HEK293 (cell line): Measurements from ENCODE around the gene ATMIN.
A peak's percentile ranks its signal among the peaks of the same experiment; 100 is the strongest.

Experiments
- GFI1B ChIP-seq: fragments of 450-650 bp; formaldehyde crosslinking; IDR thresholded peaks from 2 replicates; pipeline ENCODE4 v1.5.1; 2016; ENCODE audit warnings: missing biosample characterization, missing genetic modification characterization
- GLI2 ChIP-seq: fragments of 450-650 bp; formaldehyde crosslinking; IDR thresholded peaks from 2 replicates; pipeline ENCODE4; 2017; ENCODE audit warnings: missing biosample characterization, missing genetic modification characterization, low read depth, borderline replicate concordance
- GLI4 ChIP-seq: fragments of 450-650 bp; formaldehyde crosslinking; IDR thresholded peaks from 2 replicates; pipeline ENCODE4 v1.5.1; 2016; ENCODE audit warnings: missing biosample characterization, missing genetic modification characterization
- HIC1 ChIP-seq: fragments of 450-650 bp; formaldehyde crosslinking; IDR thresholded peaks from 2 replicates; pipeline ENCODE4 v1.5.1; 2016; ENCODE audit warnings: missing biosample characterization, missing genetic modification characterization
- KLF16 ChIP-seq: fragments of 450-650 bp; formaldehyde crosslinking; IDR thresholded peaks from 2 replicates; pipeline ENCODE4 v1.5.1; 2017; ENCODE audit warnings: missing biosample characterization, missing genetic modification characterization
- KLF9 ChIP-seq: fragments of 450-650 bp; formaldehyde crosslinking; IDR thresholded peaks from 2 replicates; pipeline ENCODE4 v1.5.1; 2016; ENCODE audit warnings: missing biosample characterization, missing genetic modification characterization, low read depth
- OSR2 ChIP-seq: fragments of 450-650 bp; formaldehyde crosslinking; IDR thresholded peaks from 2 replicates; pipeline ENCODE4 v1.5.1; 2016; ENCODE audit warnings: missing biosample characterization, missing genetic modification characterization
- PRDM10 ChIP-seq: fragments of 450-650 bp; formaldehyde crosslinking; IDR thresholded peaks from 2 replicates; pipeline ENCODE4 v1.5.1; 2016; ENCODE audit warnings: missing biosample characterization, missing genetic modification characterization
- SCRT2 ChIP-seq: fragments of 450-650 bp; formaldehyde crosslinking; IDR thresholded peaks from 2 replicates; pipeline ENCODE4 v1.5.1; 2016; ENCODE audit warnings: missing biosample characterization, missing genetic modification characterization
- SP3 ChIP-seq: fragments of 450-650 bp; formaldehyde crosslinking; IDR thresholded peaks from 2 replicates; pipeline ENCODE4 v1.5.1; 2016; ENCODE audit warnings: missing biosample characterization, missing genetic modification characterization
- TRIM28 ChIP-seq: IDR thresholded peaks from 2 replicates; pipeline ENCODE4 v1.6.1; 2011; ENCODE audit warnings: low read length, control low read depth, borderline replicate concordance
- ZBTB1 ChIP-seq: fragments of 450-650 bp; formaldehyde crosslinking; IDR thresholded peaks from 2 replicates; pipeline ENCODE4 v1.5.1; 2016; ENCODE audit warnings: missing biosample characterization, missing genetic modification characterization
- ZIC2 ChIP-seq: fragments of 450-650 bp; formaldehyde crosslinking; IDR thresholded peaks from 2 replicates; pipeline ENCODE4 v1.5.1; 2016; ENCODE audit warnings: missing biosample characterization, missing genetic modification characterization
- ZNF10 ChIP-seq: fragments of 450-650 bp; formaldehyde crosslinking; IDR thresholded peaks from 2 replicates; pipeline ENCODE4 v1.5.1; 2017; ENCODE audit warnings: missing biosample characterization, missing genetic modification characterization
- ZNF140 ChIP-seq: fragments of 450-650 bp; formaldehyde crosslinking; IDR thresholded peaks from 2 replicates; pipeline ENCODE4 v1.5.1; 2016; ENCODE audit warnings: missing biosample characterization, missing genetic modification characterization
- ZNF239 ChIP-seq: fragments of 450-650 bp; formaldehyde crosslinking; IDR thresholded peaks from 2 replicates; pipeline ENCODE4 v1.5.1; 2016; ENCODE audit warnings: missing biosample characterization, missing genetic modification characterization
- ZNF24 ChIP-seq: fragments of 450-650 bp; formaldehyde crosslinking; IDR thresholded peaks from 2 replicates; pipeline ENCODE4 v1.5.1; 2016; ENCODE audit warnings: missing biosample characterization, missing genetic modification characterization
- ZNF292 ChIP-seq: fragments of 450-650 bp; formaldehyde crosslinking; IDR thresholded peaks from 2 replicates; pipeline ENCODE4 v1.5.1; 2016; ENCODE audit warnings: low read depth, missing biosample characterization, missing genetic modification characterization, borderline replicate concordance
- ZNF416 ChIP-seq: fragments of 450-650 bp; formaldehyde crosslinking; IDR thresholded peaks from 2 replicates; pipeline ENCODE4 v1.5.1; 2016; ENCODE audit warnings: missing biosample characterization, missing genetic modification characterization
- ZNF530 ChIP-seq: fragments of 450-650 bp; formaldehyde crosslinking; IDR thresholded peaks from 2 replicates; pipeline ENCODE4 v1.5.1; 2016; ENCODE audit warnings: low read depth, missing biosample characterization, missing genetic modification characterization
- ZNF596 ChIP-seq: fragments of 450-650 bp; IDR thresholded peaks from 2 replicates; pipeline ENCODE4 v1.5.0; 2018; ENCODE audit warnings: missing biosample characterization, mild to moderate bottlenecking, missing genetic modification characterization, moderate library complexity
- ZSCAN23 ChIP-seq: fragments of 450-650 bp; formaldehyde crosslinking; IDR thresholded peaks from 2 replicates; pipeline ENCODE4 v1.5.1; 2016; ENCODE audit warnings: missing biosample characterization, missing genetic modification characterization
- TF ChIP-seq, protein P1 (sequence below): fragments of 450-650 bp; IDR thresholded peaks from 2 replicates; pipeline ENCODE4 v1.5.1; 2018; ENCODE audit warnings: missing biosample characterization, missing genetic modification characterization
- TF ChIP-seq, protein P2 (sequence below): fragments of 450-650 bp; formaldehyde crosslinking; IDR thresholded peaks from 2 replicates; pipeline ENCODE4 v1.5.1; 2017; ENCODE audit warnings: missing biosample characterization, missing genetic modification characterization
- TF ChIP-seq, protein P3 (sequence below): fragments of 450-650 bp; formaldehyde crosslinking; conservative IDR thresholded peaks from 2 replicates; pipeline ENCODE4 v1.5.1; 2016; ENCODE audit warnings: low read depth, missing biosample characterization, missing genetic modification characterization

The ATMIN gene

DNA sequence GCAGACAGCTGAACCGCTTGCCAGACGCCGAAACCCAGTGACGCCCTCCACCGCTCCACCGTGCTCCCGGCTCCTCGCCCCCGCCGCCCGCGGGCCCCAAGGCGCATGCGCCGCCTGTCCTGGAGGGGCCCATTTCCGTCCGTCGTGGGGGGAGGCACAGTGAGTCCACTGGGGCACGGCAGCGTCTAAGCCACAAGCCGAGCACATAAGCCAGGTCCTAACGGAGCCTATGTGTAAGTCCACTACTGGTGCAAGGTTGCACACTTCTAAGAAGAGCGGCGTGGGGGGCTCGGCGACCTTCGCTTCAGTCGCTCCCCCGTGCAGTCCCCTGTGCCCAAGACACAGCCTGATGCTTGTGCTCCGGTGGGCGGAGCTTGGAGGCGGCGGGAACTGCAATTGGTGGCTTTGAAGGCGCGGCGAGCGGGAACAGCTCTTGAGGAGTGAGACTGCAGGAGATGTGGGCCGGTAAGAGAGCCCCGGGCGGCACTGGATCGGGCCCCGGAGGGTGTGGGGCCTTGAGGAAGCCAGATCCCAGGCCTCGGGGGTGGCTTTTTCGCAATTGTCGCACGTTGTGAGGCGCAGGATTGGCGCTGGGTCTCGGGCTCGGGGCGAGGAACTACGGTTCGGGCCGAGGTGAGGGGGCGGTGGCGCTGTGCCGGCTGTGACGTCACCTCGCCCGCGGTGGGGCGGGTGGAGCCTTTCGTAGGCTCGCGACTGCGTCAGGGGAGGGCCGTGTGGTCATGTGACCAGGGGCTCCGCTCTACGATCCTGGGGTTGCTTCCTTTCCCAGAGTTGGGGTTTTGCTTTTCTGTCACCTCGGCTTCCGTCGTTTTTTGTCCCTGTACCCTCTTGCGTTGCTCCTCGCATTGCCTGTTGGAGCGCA is 28.6 kb upstream of the ATMIN start, which contains the start of the genes CENPN and CMC2 (continued):
- peak; percentile 100 for TF ChIP-seq PRDM10 (tag by site-specific recombination)
- TF ChIP-seq ZBTB1 (tag by site-specific recombination) = no peak
- TF ChIP-seq SP3 (tag by site-specific recombination) = peak; percentile 89
- TF ChIP-seq OSR2 (tag by site-specific recombination) = no peak
- peak; percentile 53; the same call in 1 of the 2 replicates for TF ChIP-seq ZNF24 (tag by site-specific recombination)
- TF ChIP-seq KLF9 (tag by site-specific recombination) = peak; percentile 89
- TF ChIP-seq, protein P1, sequence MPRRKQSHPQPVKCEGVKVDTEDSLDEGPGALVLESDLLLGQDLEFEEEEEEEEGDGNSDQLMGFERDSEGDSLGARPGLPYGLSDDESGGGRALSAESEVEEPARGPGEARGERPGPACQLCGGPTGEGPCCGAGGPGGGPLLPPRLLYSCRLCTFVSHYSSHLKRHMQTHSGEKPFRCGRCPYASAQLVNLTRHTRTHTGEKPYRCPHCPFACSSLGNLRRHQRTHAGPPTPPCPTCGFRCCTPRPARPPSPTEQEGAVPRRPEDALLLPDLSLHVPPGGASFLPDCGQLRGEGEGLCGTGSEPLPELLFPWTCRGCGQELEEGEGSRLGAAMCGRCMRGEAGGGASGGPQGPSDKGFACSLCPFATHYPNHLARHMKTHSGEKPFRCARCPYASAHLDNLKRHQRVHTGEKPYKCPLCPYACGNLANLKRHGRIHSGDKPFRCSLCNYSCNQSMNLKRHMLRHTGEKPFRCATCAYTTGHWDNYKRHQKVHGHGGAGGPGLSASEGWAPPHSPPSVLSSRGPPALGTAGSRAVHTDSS (tag by site-specific recombination) = no peak
- TF ChIP-seq, protein P2, sequence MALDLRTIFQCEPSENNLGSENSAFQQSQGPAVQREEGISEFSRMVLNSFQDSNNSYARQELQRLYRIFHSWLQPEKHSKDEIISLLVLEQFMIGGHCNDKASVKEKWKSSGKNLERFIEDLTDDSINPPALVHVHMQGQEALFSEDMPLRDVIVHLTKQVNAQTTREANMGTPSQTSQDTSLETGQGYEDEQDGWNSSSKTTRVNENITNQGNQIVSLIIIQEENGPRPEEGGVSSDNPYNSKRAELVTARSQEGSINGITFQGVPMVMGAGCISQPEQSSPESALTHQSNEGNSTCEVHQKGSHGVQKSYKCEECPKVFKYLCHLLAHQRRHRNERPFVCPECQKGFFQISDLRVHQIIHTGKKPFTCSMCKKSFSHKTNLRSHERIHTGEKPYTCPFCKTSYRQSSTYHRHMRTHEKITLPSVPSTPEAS (tag by site-specific recombination) = 0 out of 2 replicates have a peak, but pooled peaks have one; percentile 31
- no peak for TF ChIP-seq ZNF140
- peak; percentile 60; the same call in 1 of the 2 replicates for TF ChIP-seq ZSCAN23 (tag by site-specific recombination)
- TF ChIP-seq, protein P3, sequence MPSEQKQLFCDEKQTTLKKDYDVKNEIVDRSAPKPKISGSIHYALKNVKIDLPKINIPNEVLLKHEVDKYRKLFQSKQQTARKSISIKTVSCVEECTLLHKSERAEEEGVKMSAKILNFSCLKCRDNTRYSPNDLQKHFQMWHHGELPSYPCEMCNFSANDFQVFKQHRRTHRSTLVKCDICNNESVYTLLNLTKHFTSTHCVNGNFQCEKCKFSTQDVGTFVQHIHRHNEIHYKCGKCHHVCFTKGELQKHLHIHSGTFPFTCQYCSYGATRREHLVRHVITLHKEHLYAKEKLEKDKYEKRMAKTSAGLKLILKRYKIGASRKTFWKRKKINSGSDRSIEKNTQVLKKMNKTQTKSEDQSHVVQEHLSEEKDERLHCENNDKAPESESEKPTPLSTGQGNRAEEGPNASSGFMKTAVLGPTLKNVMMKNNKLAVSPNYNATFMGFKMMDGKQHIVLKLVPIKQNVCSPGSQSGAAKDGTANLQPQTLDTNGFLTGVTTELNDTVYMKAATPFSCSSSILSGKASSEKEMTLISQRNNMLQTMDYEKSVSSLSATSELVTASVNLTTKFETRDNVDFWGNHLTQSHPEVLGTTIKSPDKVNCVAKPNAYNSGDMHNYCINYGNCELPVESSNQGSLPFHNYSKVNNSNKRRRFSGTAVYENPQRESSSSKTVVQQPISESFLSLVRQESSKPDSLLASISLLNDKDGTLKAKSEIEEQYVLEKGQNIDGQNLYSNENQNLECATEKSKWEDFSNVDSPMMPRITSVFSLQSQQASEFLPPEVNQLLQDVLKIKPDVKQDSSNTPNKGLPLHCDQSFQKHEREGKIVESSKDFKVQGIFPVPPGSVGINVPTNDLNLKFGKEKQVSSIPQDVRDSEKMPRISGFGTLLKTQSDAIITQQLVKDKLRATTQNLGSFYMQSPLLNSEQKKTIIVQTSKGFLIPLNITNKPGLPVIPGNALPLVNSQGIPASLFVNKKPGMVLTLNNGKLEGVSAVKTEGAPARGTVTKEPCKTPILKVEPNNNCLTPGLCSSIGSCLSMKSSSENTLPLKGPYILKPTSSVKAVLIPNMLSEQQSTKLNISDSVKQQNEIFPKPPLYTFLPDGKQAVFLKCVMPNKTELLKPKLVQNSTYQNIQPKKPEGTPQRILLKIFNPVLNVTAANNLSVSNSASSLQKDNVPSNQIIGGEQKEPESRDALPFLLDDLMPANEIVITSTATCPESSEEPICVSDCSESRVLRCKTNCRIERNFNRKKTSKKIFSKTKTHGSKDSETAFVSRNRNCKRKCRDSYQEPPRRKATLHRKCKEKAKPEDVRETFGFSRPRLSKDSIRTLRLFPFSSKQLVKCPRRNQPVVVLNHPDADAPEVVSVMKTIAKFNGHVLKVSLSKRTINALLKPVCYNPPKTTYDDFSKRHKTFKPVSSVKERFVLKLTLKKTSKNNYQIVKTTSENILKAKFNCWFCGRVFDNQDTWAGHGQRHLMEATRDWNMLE = no peak; the same call in 1 of the 2 replicates
- no peak for TF ChIP-seq ZNF292 (tag by site-specific recombination)
- TF ChIP-seq KLF16 (tag by site-specific recombination) = peak; percentile 81
- no peak for TF ChIP-seq GLI2 (tag by site-specific recombination)
- no peak for TF ChIP-seq GFI1B (tag by site-specific recombination)
- TF ChIP-seq ZNF416 (tag by site-specific recombination) = no peak
- no peak for TF ChIP-seq ZNF596 (tag by site-specific recombination)
- no peak for TF ChIP-seq ZNF239 (tag by site-specific recombination)
- TF ChIP-seq GLI4 (tag by site-specific recombination) = no peak
- peak; percentile 49; the same call in 1 of the 2 replicates for TF ChIP-seq HIC1 (tag by site-specific recombination)
- peak; percentile 66; the same call in 1 of the 2 replicates for TF ChIP-seq ZNF10 (tag by site-specific recombination)
- 0 out of 2 replicates have a peak, but pooled peaks have one; percentile 30 for TF ChIP-seq TRIM28
- no peak for TF ChIP-seq ZNF530 (tag by site-specific recombination)
- peak; percentile 23; the same call in 1 of the 2 replicates for TF ChIP-seq ZIC2
- TF ChIP-seq SCRT2 (tag by site-specific recombination) = peak; percentile 97
